GM12878 (cell line): ENCODE measurements around the gene CCDC9. TPM values are rescaled to one million over a fixed set of nuclear protein-coding genes. Genes with fewer than 3 reads are reported as not detected.
A peak's percentile ranks its signal among the peaks of the same experiment; 100 is the strongest.

Experiments used
- BACH1 ChIP-seq: fragments of 450-650 bp; IDR thresholded peaks from 2 replicates; pipeline ENCODE4 v1.6.1; 2017; ENCODE audit warnings: mild to moderate bottlenecking, borderline replicate concordance
- BHLHE40 ChIP-seq, 2 experiments: fragments of 450-650 bp in 1 of 2; IDR thresholded peaks; 2 replicates each; pipeline ENCODE4 v1.6.1; 2011 to 2017; ENCODE audit warnings: low read depth in 2 of 2, borderline replicate concordance in 1 of 2, improper control_type of control experiment in 1 of 2, low read length in 1 of 2, mild to moderate bottlenecking in 1 of 2
- HDGF ChIP-seq: fragments of 450-650 bp; IDR thresholded peaks from 2 replicates; pipeline ENCODE4 v1.6.1; 2016; ENCODE audit warnings: antibody characterized with exemption
- MTA3 ChIP-seq: IDR thresholded peaks from 2 replicates; pipeline ENCODE4 v1.6.1; 2012; ENCODE audit warnings: low read length, inconsistent platforms, borderline replicate concordance
- NR2C2 ChIP-seq: IDR thresholded peaks from 2 replicates; pipeline ENCODE4 v1.6.1; 2011; ENCODE audit warnings: borderline replicate concordance, low read depth; ENCODE audit not compliant: control insufficient read depth, insufficient read length
- RB1 ChIP-seq: fragments of 450-650 bp; formaldehyde crosslinking; IDR thresholded peaks from 2 replicates; pipeline ENCODE4 v1.6.1; 2017; ENCODE audit warnings: mild to moderate bottlenecking, borderline replicate concordance
- RFX5 ChIP-seq: IDR thresholded peaks from 2 replicates; pipeline ENCODE4 v1.6.1; 2011; ENCODE audit warnings: low read depth, low read length, improper control_type of control experiment
- SIN3A ChIP-seq: IDR thresholded peaks from 2 replicates; pipeline ENCODE4 v1.6.1; 2012; ENCODE audit warnings: low read depth, low read length, improper control_type of control experiment
- STAT1 ChIP-seq: fragments of 450-650 bp; conservative IDR thresholded peaks from 2 replicates; pipeline ENCODE4 v1.6.1; 2014; ENCODE audit warnings: antibody characterized with exemption, mild to moderate bottlenecking
- WRNIP1 ChIP-seq: IDR thresholded peaks from 2 replicates; pipeline ENCODE4 v1.6.1; 2011; ENCODE audit warnings: low read depth, low read length, improper control_type of control experiment, borderline replicate concordance
- polyA plus RNA-seq, 11 experiments: library from polyadenylated mRNA; depleted of rRNA in 4 of 11; unstranded in 6 of 11; stranded (reverse) in 5 of 11; fragments of >200 nt; fragmentation: Nextera tagmentation in 4 of 11; fragmentation: Illumina TruSeq in 1 of 11; extraction: Ambion mirVana in 4 of 11; extraction: Trizol in 1 of 11; gene quantifications; 1 replicate in 1 of 11; 2 replicates in 10 of 11; pipeline versions ENCODE4 v1.2.1 to v1.2.3, GENCODE V29; 2011 to 2016; ENCODE audit warnings: inconsistent platforms in 2 of 11, missing spikeins in 2 of 11, low read depth in 1 of 11
- total RNA-seq, 4 experiments: library from RNA; depleted of rRNA in 3 of 4; stranded (reverse); fragments of >200 nt in 3 of 4; fragmentation: Illumina TruSeq in 1 of 4; extraction: Trizol in 1 of 4; gene quantifications; 2 replicates each; pipeline versions ENCODE4 v1.2.1 to v1.2.3, GENCODE V29; 2013 to 2021
- TF ChIP-seq, protein P1 (sequence below): fragments of 450-650 bp; IDR thresholded peaks from 2 replicates; pipeline ENCODE4 v1.6.1; 2017; ENCODE audit warnings: mild to moderate bottlenecking
- TF ChIP-seq, protein P2 (sequence below): fragments of 450-650 bp; IDR thresholded peaks from 2 replicates; pipeline ENCODE4 v1.6.1; 2017; ENCODE audit warnings: mild to moderate bottlenecking, moderate library complexity

CCDC9 gene
- total and polyA plus RNA-seq, 10 of the 15 experiments (the other 5 are each of a cell fraction or from before 2014, with no cell fraction given): 0.18 to 17.5 (median 7.1) TPM; not detected in 1

DNA sequence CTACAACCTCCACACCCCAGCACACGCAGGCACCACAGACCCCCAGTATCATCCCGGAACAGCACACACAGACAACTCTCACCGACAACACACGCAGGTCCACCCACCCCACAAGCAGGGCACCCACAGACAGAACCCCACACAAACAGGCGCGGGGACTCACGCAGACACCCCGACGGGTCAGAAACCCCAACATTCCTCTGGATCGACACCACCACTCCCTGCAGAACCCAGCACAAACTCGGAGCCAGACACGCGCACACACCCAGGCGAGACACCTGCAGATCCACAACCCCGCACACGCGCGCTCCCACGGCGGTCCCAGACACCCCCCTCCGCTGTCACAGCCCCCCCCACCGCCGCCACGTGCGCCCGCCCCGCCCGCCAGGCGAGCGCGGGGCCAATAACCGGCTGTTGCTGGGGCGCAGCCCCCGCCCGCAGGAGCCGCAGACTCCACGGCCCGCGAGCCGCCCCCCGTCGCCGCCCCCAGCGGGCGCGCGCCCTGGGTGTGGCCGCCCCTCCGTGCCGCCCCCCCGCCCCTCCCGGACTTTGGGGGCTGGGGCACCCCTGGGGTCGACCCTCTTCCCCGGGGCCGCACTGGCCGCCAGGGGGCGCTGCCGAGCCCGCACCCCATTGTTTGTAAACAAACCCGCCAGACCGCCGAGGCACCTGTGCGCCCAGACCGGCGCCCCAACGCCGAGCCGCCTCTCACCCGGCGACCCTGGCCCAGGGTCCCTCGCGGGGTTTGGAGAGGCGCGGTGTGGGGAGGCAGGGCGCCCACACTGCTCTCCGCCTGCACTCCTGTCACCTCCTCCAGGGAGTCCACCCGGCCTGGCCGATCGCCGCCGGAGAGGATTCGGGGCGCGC is 26.0 kb upstream of the CCDC9 start (continued):
- TF ChIP-seq BACH1: 0 out of 2 replicates have a peak, but pooled peaks have one; percentile 40
- TF ChIP-seq STAT1: no peak
- TF ChIP-seq, protein P1, sequence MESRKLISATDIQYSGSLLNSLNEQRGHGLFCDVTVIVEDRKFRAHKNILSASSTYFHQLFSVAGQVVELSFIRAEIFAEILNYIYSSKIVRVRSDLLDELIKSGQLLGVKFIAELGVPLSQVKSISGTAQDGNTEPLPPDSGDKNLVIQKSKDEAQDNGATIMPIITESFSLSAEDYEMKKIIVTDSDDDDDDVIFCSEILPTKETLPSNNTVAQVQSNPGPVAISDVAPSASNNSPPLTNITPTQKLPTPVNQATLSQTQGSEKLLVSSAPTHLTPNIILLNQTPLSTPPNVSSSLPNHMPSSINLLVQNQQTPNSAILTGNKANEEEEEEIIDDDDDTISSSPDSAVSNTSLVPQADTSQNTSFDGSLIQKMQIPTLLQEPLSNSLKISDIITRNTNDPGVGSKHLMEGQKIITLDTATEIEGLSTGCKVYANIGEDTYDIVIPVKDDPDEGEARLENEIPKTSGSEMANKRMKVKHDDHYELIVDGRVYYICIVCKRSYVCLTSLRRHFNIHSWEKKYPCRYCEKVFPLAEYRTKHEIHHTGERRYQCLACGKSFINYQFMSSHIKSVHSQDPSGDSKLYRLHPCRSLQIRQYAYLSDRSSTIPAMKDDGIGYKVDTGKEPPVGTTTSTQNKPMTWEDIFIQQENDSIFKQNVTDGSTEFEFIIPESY: no peak
- TF ChIP-seq MTA3: no peak
- TF ChIP-seq HDGF: peak; percentile 75; the same call in 1 of the 2 replicates
- TF ChIP-seq WRNIP1: no peak
- TF ChIP-seq BHLHE40 (IDR thresholded peaks at IDR 0.05; ENCODE audit: borderline replicate concordance in 1 of 2, low read depth in 2 of 2, low read length in 1 of 2): peak; percentile 77 to 92; a peak in 3 of 4 replicates
- TF ChIP-seq RB1: no peak
- TF ChIP-seq RFX5: peak; percentile 70
- TF ChIP-seq SIN3A: peak; percentile 94
- TF ChIP-seq, protein P2, sequence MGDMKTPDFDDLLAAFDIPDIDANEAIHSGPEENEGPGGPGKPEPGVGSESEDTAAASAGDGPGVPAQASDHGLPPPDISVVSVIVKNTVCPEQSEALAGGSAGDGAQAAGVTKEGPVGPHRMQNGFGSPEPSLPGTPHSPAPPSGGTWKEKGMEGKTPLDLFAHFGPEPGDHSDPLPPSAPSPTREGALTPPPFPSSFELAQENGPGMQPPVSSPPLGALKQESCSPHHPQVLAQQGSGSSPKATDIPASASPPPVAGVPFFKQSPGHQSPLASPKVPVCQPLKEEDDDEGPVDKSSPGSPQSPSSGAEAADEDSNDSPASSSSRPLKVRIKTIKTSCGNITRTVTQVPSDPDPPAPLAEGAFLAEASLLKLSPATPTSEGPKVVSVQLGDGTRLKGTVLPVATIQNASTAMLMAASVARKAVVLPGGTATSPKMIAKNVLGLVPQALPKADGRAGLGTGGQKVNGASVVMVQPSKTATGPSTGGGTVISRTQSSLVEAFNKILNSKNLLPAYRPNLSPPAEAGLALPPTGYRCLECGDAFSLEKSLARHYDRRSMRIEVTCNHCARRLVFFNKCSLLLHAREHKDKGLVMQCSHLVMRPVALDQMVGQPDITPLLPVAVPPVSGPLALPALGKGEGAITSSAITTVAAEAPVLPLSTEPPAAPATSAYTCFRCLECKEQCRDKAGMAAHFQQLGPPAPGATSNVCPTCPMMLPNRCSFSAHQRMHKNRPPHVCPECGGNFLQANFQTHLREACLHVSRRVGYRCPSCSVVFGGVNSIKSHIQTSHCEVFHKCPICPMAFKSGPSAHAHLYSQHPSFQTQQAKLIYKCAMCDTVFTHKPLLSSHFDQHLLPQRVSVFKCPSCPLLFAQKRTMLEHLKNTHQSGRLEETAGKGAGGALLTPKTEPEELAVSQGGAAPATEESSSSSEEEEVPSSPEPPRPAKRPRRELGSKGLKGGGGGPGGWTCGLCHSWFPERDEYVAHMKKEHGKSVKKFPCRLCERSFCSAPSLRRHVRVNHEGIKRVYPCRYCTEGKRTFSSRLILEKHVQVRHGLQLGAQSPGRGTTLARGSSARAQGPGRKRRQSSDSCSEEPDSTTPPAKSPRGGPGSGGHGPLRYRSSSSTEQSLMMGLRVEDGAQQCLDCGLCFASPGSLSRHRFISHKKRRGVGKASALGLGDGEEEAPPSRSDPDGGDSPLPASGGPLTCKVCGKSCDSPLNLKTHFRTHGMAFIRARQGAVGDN: no peak
- TF ChIP-seq NR2C2: no peak
- TF ChIP-seq, all 136 proteins: peak for 32
